GM18517 (cell line): ENCODE results near the gene LGALS7B.
"Not testable (repeated sequence)": the region's sequence is repeated elsewhere in the genome, so short reads cannot be mapped to it uniquely, and the experiment has no call there.

Experiments used
- ATAC-seq: cut with Tn5 transposase; IDR thresholded peaks from one replicate; pipeline ENCODE4 v1.9.1; 2021; ENCODE audit warnings: mild to moderate bottlenecking, moderate library complexity; ENCODE audit not compliant: unreplicated experiment

The LGALS7B gene

GRCh38 chr19:38817081-38817480 lies 28.1 kb downstream of the LGALS7B start:
- ATAC-seq: no peak

GRCh38 chr19:38819231-38819920 lies 30.4 kb downstream of the LGALS7B start:
- ATAC-seq: no peak

GRCh38 chr19:38821230-38821825 lies 32.3 kb downstream of the LGALS7B start:
- not testable (repeated sequence) for ATAC-seq

- ATAC-seq: not testable (repeated sequence)
These were observed 36.9 kb downstream of the LGALS7B start for GRCh38 chr19:38825936-38826335.

- no peak for ATAC-seq
These were observed 38.0 kb downstream of the LGALS7B start for GRCh38 chr19:38826856-38827551.

- ATAC-seq: not testable (repeated sequence)
These were observed 40.2 kb downstream of the LGALS7B start for GRCh38 chr19:38829203-38829602.

GRCh38 chr19:38830039-38830733 lies 41.2 kb downstream of the LGALS7B start:
- no peak for ATAC-seq

- no peak for ATAC-seq
These were observed 42.2 kb downstream of the LGALS7B start for GRCh38 chr19:38831142-38831605.

- no peak for ATAC-seq
These were observed 44.1 kb downstream of the LGALS7B start for GRCh38 chr19:38833092-38833425.

- no peak for ATAC-seq
These were observed 45.1 kb downstream of the LGALS7B start for GRCh38 chr19:38834104-38834490.

- ATAC-seq: no peak
These were observed 45.6 kb downstream of the LGALS7B start for GRCh38 chr19:38834590-38834989.

- no peak for ATAC-seq
These were observed 47.4 kb downstream of the LGALS7B start for GRCh38 chr19:38836159-38836982.

GRCh38 chr19:38836983-38837626 lies 48.1 kb downstream of the LGALS7B start:
- no peak for ATAC-seq

- no peak for ATAC-seq
These were observed 48.7 kb downstream of the LGALS7B start for GRCh38 chr19:38837656-38838121.

GRCh38 chr19:38838208-38838985 lies 49.4 kb downstream of the LGALS7B start:
- ATAC-seq: no peak

GRCh38 chr19:38838986-38839761 lies 50.2 kb downstream of the LGALS7B start:
- no peak for ATAC-seq

- ATAC-seq: no peak
These were observed 51.0 kb downstream of the LGALS7B start for GRCh38 chr19:38839816-38840582.

GRCh38 chr19:38840583-38840968 lies 51.6 kb downstream of the LGALS7B start:
- ATAC-seq: no peak
